ENCODE measurements around the gene CRYBA2. TPM values are rescaled to one million over a fixed set of nuclear protein-coding genes. Genes with fewer than 3 reads are reported as not detected.

The CRYBA2 gene
- total and polyA plus RNA-seq, 9 of the 15 experiments (the other 6 are each of a cell fraction or from before 2014, with no cell fraction given): 0.11 to 1.8 (median 0.62) TPM; not detected in 5

- H3K27me3 ChIP-seq (ENCODE audit: control insufficient read depth in 2 of 2, insufficient read depth in 2 of 2, low read length in 2 of 2): peaks cover 0 to 26% of the 10 kb centered on the region in 2 experiments; a peak in 2 of 5 replicates
- H3K9ac ChIP-seq (ENCODE audit: insufficient read depth in 1 of 2, low read depth in 2 of 2, low read length in 2 of 2): no peak within 1 kb of the TSS
- DNase-seq (ENCODE audit: extremely low read depth in 1 of 4, low spot score in 3 of 4) (no peak), FAIRE-seq (no peak), ATAC-seq (no peak; the same call in 2 of the 3 replicates)
- no TSS peak for BruUV-seq (replicated peaks)
- CTCF ChIA-PET (ENCODE audit: low intra/inter-chr PET ratio): interaction anchor here (0.6 kb wide), 1 partner anchor 11 kb away, joined by 5 read pairs; no protein-coding TSS in a partner anchor
- in situ Hi-C loops (cut with MboI) (no loop called here), intact Hi-C loops (cut with micrococcal nuclease) (no loop called here)
- TF ChIP-seq HIVEP1 (CRISPR knock-in tag; IDR thresholded peaks at IDR 0.05): no peak
- no peak for TF ChIP-seq MBD1 (CRISPR knock-in tag; IDR thresholded peaks at IDR 0.05)
- no peak for TF ChIP-seq PHF21A (IDR thresholded peaks at IDR 0.05; ENCODE audit: borderline replicate concordance, low read depth)
- no peak for TF ChIP-seq ZNF395 (CRISPR knock-in tag; IDR thresholded peaks at IDR 0.05)
- TF ChIP-seq DMBX1 (CRISPR knock-in tag; IDR thresholded peaks at IDR 0.05; ENCODE audit: borderline replicate concordance): no peak
- TF ChIP-seq ZFX (CRISPR knock-in tag; IDR thresholded peaks at IDR 0.05): no peak
- TF ChIP-seq ZNF3 (CRISPR knock-in tag; IDR thresholded peaks at IDR 0.05): no peak
- TF ChIP-seq PATZ1 (CRISPR knock-in tag; IDR thresholded peaks at IDR 0.05; ENCODE audit: borderline replicate concordance): no peak
- H3K4me1 ChIP-seq (replicated peaks in 1 of 2; ENCODE audit: control insufficient read depth in 2 of 2, insufficient read depth in 2 of 2, low read length in 2 of 2): peaks cover 3 to 21% of the 10 kb centered on the region in 2 experiments; a peak in 2 of 5 replicates
- no peak within 1 kb of the TSS for H3K4me3 ChIP-seq
- H3K9me3 ChIP-seq (replicated peaks; ENCODE audit: control insufficient read depth, insufficient read depth, low read depth, low read length): no peaks in the 10 kb centered on the region
- H3K36me3 ChIP-seq (ENCODE audit: control insufficient read depth, insufficient read depth, low read length): no peaks in the 10 kb centered on the region
- no peaks in the 10 kb centered on the region for H3K9me1 ChIP-seq (ENCODE audit: control insufficient read depth, insufficient read depth, low read length)
- no peak within 1 kb of the TSS for H2AFZ ChIP-seq (ENCODE audit: low read depth, low read length)
- no CpG with 5 or more reads among the region's 32 CpGs for WGBS (ENCODE audit: insufficient coverage, low coverage, missing lambda C conversion rate)
- H4K20me1 ChIP-seq (replicated peaks; ENCODE audit: control insufficient read depth, insufficient read depth, low read length): no peaks in the 10 kb centered on the region
- no peaks in the 10 kb centered on the region for H3K79me2 ChIP-seq (ENCODE audit: control insufficient read depth, insufficient read depth, low read length)
- POLR2A ChIA-PET: no interaction called here
- H3K27ac ChIP-seq (ENCODE audit: extremely low read depth, low read depth, low read length): no peak within 1 kb of the TSS
- no peak within 1 kb of the TSS for H3K4me2 ChIP-seq (ENCODE audit: insufficient read depth, low read length)
Observed at GRCh38 chr2:218985021-218985324, 8.2 kb downstream of the CRYBA2 start, which contains the start of gene FEV. TSS of gene FEV (minus strand) at chr2:218985184. CDS start at chr2:218985075, 109 bp downstream.

Data from K562 (cell line).